Measurements from ENCODE around the gene TCF19.
A peak's percentile ranks its signal among the peaks of the same experiment; 100 is the strongest.

TCF19 gene

DNA sequence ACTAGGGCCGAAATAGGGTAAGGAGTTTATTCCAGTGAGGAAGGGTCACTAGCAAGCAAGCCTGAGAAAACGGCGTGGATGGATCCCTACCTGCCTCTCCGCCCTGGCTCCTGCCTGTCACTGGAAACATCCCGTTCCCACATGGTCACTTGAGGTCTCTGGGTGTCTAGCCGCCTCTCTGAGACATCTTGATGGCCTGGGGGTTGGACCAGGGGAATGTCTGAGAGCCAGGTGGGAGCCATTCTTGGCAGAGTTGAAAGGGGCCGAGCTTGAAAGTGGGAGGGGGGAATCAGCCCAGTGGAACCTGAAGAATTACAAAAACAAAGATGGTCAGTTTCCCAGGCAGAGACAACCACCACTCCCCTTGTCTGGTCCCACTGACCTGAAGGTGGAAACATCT, 1.7 kb upstream of the TCF19 start:
- POLR2A ChIA-PET (ENCODE audit: low non-redundant PET), result no interaction called here
- TF ChIP-seq CTCF (conservative IDR thresholded peaks at IDR 0.05; ENCODE audit: low read depth), result no peak
- 0 out of 2 replicates have a peak overlapping the region, but pooled peaks have one; percentile 25 for H3K27ac ChIP-seq
- CTCF ChIA-PET, result interaction anchor here (0.6 to 1.0 kb wide), 2 partner anchors 18 to 34 kb away, joined by 3 to 4 read pairs; partner anchors contain the start of gene PSORS1C2
- DNase-seq (ENCODE audit: low spot score), result no peak

GRCh38 chr6:31157513-31158139, 763 bp upstream of the TCF19 start, which contains the start of gene CCHCR1:
Gene CCHCR1, minus strand, starts transcription at chr6:31157802. Its CDS starts 202 bp downstream, at chr6:31157600.
- POLR2A ChIA-PET (ENCODE audit: low non-redundant PET), result no interaction called here
- no peak for DNase-seq (ENCODE audit: low spot score)
- peak within 1 kb of the TSS; percentile 82 for H3K27ac ChIP-seq
- TF ChIP-seq CTCF (conservative IDR thresholded peaks at IDR 0.05; ENCODE audit: low read depth), result no peak
- CTCF ChIA-PET, result interaction anchor here (1.3 kb wide), 1 partner anchor 35 kb away, joined by 7 read pairs; no protein-coding TSS in a partner anchor

- peak; percentile 49 for DNase-seq (ENCODE audit: low spot score)
- peak overlapping the region; percentile 82 for H3K27ac ChIP-seq
- ChIA-PET CTCF (interaction anchor here (0.6 to 1.3 kb wide), 3 partner anchors 33 to 1819 kb away, joined by 3 to 7 read pairs (median 4); no protein-coding TSS in a partner anchor), POLR2A (ENCODE audit: low non-redundant PET) (no interaction called here)
- peak; percentile 16 for TF ChIP-seq CTCF (conservative IDR thresholded peaks at IDR 0.05; ENCODE audit: low read depth)
These were observed 770 bp downstream of the TCF19 start for GRCh38 chr6:31158863-31159855.

DNA sequence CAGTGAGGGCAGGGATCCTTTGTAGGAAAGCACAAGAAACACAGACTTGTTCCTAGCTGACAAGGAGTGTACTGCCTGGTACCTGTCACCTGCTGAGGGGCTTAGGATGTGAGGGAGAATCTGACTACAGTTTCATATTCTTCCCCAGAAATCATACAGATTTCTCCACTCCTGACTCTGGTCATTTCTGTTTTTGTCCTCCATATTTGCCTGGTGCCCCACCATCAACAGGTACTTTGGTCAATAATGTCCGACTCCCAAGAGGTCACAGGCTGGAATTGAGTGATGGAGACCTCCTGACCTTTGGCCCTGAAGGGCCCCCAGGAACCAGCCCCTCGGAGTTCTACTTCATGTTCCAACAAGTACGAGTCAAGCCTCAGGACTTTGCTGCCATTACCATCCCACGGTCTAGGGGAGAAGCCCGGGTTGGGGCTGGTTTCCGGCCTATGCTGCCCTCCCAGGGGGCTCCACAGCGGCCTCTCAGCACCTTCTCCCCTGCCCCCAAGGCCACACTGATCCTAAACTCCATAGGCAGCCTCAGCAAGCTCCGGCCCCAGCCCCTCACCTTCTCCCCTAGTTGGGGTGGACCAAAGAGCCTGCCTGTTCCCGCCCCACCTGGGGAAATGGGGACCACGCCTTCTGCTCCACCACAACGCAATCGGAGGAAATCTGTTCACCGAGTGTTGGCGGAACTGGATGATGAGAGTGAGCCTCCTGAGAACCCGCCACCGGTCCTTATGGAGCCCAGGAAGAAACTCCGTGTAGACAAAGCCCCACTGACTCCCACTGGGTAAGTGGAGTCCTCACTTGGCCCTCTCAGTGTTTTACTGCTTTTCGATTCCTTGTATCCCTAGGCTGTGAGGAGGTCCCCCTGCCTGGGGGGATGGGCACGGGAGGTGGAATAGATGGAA, 3.1 kb downstream of the TCF19 start:
- ChIA-PET CTCF (interaction anchor here (0.7 to 1.0 kb wide), 2 partner anchors 31 to 42 kb away, joined by 3 to 4 read pairs; no protein-coding TSS in a partner anchor), POLR2A (ENCODE audit: low non-redundant PET) (no interaction called here)
- TF ChIP-seq CTCF (conservative IDR thresholded peaks at IDR 0.05; ENCODE audit: low read depth), result no peak
- DNase-seq (ENCODE audit: low spot score), result no peak
- H3K27ac ChIP-seq, result peak overlapping the region; percentile 14; the same call in 1 of the 2 replicates

DNA sequence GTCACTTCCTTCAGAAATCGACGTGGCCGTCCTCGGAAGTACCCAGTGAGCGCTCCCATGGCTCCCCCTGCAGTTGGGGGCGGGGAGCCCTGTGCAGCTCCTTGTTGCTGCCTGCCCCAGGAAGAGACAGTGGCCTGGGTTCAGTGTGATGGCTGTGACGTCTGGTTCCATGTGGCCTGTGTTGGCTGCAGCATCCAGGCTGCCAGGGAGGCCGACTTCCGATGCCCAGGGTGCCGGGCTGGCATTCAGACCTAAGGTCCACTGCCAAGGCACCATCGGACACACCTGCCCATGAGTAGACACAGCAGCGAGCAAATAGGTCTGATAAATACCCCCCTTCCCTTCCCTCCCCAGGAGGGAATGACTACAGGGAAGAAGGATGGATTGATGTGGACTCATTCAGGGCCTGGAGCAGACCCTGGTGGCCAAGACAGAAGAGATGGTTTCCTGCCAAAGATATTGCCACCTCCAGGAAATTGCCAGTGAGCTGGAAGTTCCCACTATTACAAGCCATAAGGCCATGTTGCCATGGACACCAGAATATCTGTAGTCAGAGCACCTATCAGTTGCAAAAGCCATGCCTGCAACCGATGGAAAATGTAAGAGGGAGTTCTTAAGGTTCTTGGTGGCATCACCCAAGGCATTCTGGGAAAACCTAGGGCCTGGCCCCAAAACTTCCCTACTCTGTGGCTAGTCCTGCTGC, 4.2 kb downstream of the TCF19 start:
- no peak for DNase-seq (ENCODE audit: low spot score)
- ChIA-PET POLR2A (ENCODE audit: low non-redundant PET) (no interaction called here), CTCF (no interaction called here)
- no peak for TF ChIP-seq CTCF (conservative IDR thresholded peaks at IDR 0.05; ENCODE audit: low read depth)
- no peak overlapping the region for H3K27ac ChIP-seq

Measured in RWPE1 (cell line).